Upper lobe of left lung (tissue), 6 donors: ENCODE results near the gene PCDHGA6. TPM values are rescaled to one million over a fixed set of nuclear protein-coding genes. Genes with fewer than 3 reads are reported as not detected.
"Not testable (repeated sequence)": the region's sequence is repeated elsewhere in the genome, so short reads cannot be mapped to it uniquely, and the experiment has no call there.

ENCODE experiments used
- ATAC-seq, 2 donors: fragments of 200-7000 bp; cut with Tn5 transposase; one replicate each; pipeline ENCODE4 v1.9.1; 2022; ENCODE audit warnings: mild to moderate bottlenecking in 2 of 2, moderate library complexity in 2 of 2; ENCODE audit not compliant: low FRiP score in 2 of 2
- DNase-seq, 2 donors: peaks; one replicate each; pipeline ENCODE4 v3.0.0-alpha.2; 2019 to 2020
- H3K27ac ChIP-seq, 4 donors: fragments of 200-600 bp; sonication (generic); one replicate each; pipeline ENCODE4 v1.5.1; 2016 to 2019
- H3K27me3 ChIP-seq, 4 donors: fragments of 200-600 bp; sonication (generic); one replicate each; pipeline ENCODE4 v1.5.1; 2017 to 2019
- H3K36me3 ChIP-seq, 4 donors: fragments of 200-600 bp; sonication (generic); one replicate each; pipeline ENCODE4 v1.5.1; 2016 to 2019
- H3K4me1 ChIP-seq, 4 donors: fragments of 200-600 bp; sonication (generic); one replicate each; pipeline ENCODE4 v1.5.1; 2018 to 2019
- H3K4me3 ChIP-seq, 4 donors: fragments of 200-600 bp; sonication (generic); one replicate each; pipeline ENCODE4 v1.5.1; 2017 to 2019; ENCODE audit warnings: mild to moderate bottlenecking in 2 of 4, moderate library complexity in 1 of 4
- H3K9me3 ChIP-seq, 4 donors: fragments of 200-600 bp; sonication (generic); one replicate each; pipeline ENCODE4 v1.5.1; 2018 to 2019
- CTCF ChIP-seq, 6 experiments: fragments of 450-650 bp in 4 of 6; fragments of 200-600 bp in 2 of 6; sonication (generic) in 2 of 6; IDR thresholded peaks; one replicate each; pipeline ENCODE4 v1.5.1; 2016 to 2019; ENCODE audit warnings: antibody characterized with exemption in 6 of 6
- EP300 ChIP-seq, 4 donors: sonication (generic); formaldehyde crosslinking; IDR thresholded peaks; one replicate each; pipeline ENCODE4 v1.5.1; 2017; ENCODE audit warnings: antibody characterized with exemption in 4 of 4, control low read depth in 2 of 4
- POLR2A ChIP-seq, 4 donors: fragments of 450-650 bp; IDR thresholded peaks; one replicate each; pipeline ENCODE4 v1.5.1; 2016 to 2017; ENCODE audit warnings: antibody characterized with exemption in 4 of 4, mild to moderate bottlenecking in 2 of 4
- POLR2AphosphoS5 ChIP-seq, 2 donors: sonication (generic); formaldehyde crosslinking; IDR thresholded peaks; one replicate each; pipeline ENCODE4 v1.5.1; 2017; ENCODE audit warnings: antibody characterized with exemption in 2 of 2
- WGBS, 2 donors: methylation state at CpG; one replicate each; pipeline ENCODE4 v1.1.5; 2017 to 2018; 5-methylcytosine and 5-hydroxymethylcytosine counted together
- total RNA-seq, 6 donors: library from RNA; depleted of rRNA in 4 of 6; stranded (reverse); fragments of >200 nt in 4 of 6; gene quantifications; one replicate each; pipeline versions ENCODE4 v1.1.0 to v1.2.1, GENCODE V29; 2016 to 2021
- donor health status: DM: no; HTN: no; CAD: no; lungs with moderate emphysema.
- donor health status: DM: no; HTN: yes; CAD: no; lungs with severe emphysema.

Gene PCDHGA6
- total RNA-seq, 6 donors from 2014 or later: 1.7 to 7.3 (median 3.6) TPM

- no peaks in the 10 kb centered on the region for H3K36me3 ChIP-seq
- TF ChIP-seq CTCF (IDR thresholded peaks at IDR 0.05): peak in 2 of 6 experiments; percentile 13 to 18
- no peak for TF ChIP-seq POLR2A (IDR thresholded peaks at IDR 0.05)
- H3K27me3 ChIP-seq: no peaks in the 10 kb centered on the region
- H3K4me3 ChIP-seq: peak within 1 kb of the TSS in 2 of 4 donors; percentile 5 to 26
- no peaks in the 10 kb centered on the region for H3K4me1 ChIP-seq
- WGBS, 2 donors: 8 to 20% methylated on average over 14 to 23 of the region's 27 CpGs
- peaks cover 42 to 68% (median 52%) of the 10 kb centered on the region in 4 donors for H3K9me3 ChIP-seq
- ATAC-seq (peak in 1 of 2 donors; percentile 16), DNase-seq (peak in 1 of 2 donors; percentile 19)
- H3K27ac ChIP-seq: no peak within 1 kb of the TSS
Observed at GRCh38 chr5:141338538-141339306, 35.0 kb upstream of the PCDHGA6 start, which contains the start of gene PCDHGA2. TSS of gene PCDHGA2 (plus strand) at chr5:141338760.

- H3K4me1 ChIP-seq, ATAC-seq, H3K36me3 ChIP-seq, H3K27me3 ChIP-seq, H3K27ac ChIP-seq, H3K4me3 ChIP-seq: not testable (repeated sequence)
- 39 to 80% methylated on average over 7 to 22 of the region's 45 CpGs for WGBS, 2 donors
- peaks cover 34 to 78% (median 60%) of the 10 kb centered on the region in 4 donors for H3K9me3 ChIP-seq
- DNase-seq: peak in 1 of 2 donors; percentile 72
Observed at GRCh38 chr5:141340781-141341354, 32.8 kb upstream of the PCDHGA6 start.

- 10 to 24% methylated on average over 1 of the region's 1 CpG for WGBS, 2 donors
- H3K9me3 ChIP-seq: peaks cover 32 to 84% (median 59%) of the 10 kb centered on the region in 4 donors
- TF ChIP-seq POLR2A (IDR thresholded peaks at IDR 0.05) (no peak), EP300 (IDR thresholded peaks at IDR 0.05) (no peak), POLR2AphosphoS5 (IDR thresholded peaks at IDR 0.05) (no peak), CTCF (IDR thresholded peaks at IDR 0.05) (no peak)
- H3K4me1 ChIP-seq: no peaks in the 10 kb centered on the region
- ATAC-seq (no peak), DNase-seq (no peak)
- H3K4me3 ChIP-seq: no peak overlapping the region
- H3K27ac ChIP-seq: no peak overlapping the region
- H3K36me3 ChIP-seq: no peaks in the 10 kb centered on the region
- H3K27me3 ChIP-seq: no peaks in the 10 kb centered on the region
Observed at GRCh38 chr5:141342773-141343172, 30.9 kb upstream of the PCDHGA6 start.

- peaks cover 27 to 84% (median 52%) of the 10 kb centered on the region in 4 donors for H3K9me3 ChIP-seq
- H3K4me1 ChIP-seq: no peaks in the 10 kb centered on the region
- no peak for DNase-seq
- no peak within 1 kb of the TSS for H3K27ac ChIP-seq
- H3K4me3 ChIP-seq: peak within 1 kb of the TSS in 2 of 4 donors; percentile 5 to 19
- no peaks in the 10 kb centered on the region for H3K36me3 ChIP-seq
- TF ChIP-seq CTCF (IDR thresholded peaks at IDR 0.05) (peak in 1 of 6 experiments; percentile 12), POLR2AphosphoS5 (IDR thresholded peaks at IDR 0.05) (no peak)
- no peaks in the 10 kb centered on the region for H3K27me3 ChIP-seq
- WGBS, 2 donors: 25 to 31% methylated on average over 9 of the region's 9 CpGs
- no peak for ATAC-seq
Observed at GRCh38 chr5:141343242-141343952, 30.3 kb upstream of the PCDHGA6 start, which contains the start of gene PCDHGA3. TSS of gene PCDHGA3 (plus strand) at chr5:141343829. CDS start at chr5:141344034, 205 bp downstream.

- Histone ChIP-seq H3K9me3 (peaks cover 21 to 78% (median 46%) of the 10 kb centered on the region in 4 donors), H3K27ac (no peak overlapping the region), H3K36me3 (no peaks in the 10 kb centered on the region), H3K4me1 (no peaks in the 10 kb centered on the region), H3K4me3 (peak overlapping the region in 2 of 4 donors; percentile 5 to 19), H3K27me3 (no peaks in the 10 kb centered on the region)
- WGBS, 2 donors: 24 to 30% methylated on average over 31 of the region's 31 CpGs
- ATAC-seq (no peak), DNase-seq (peak in 1 of 2 donors; percentile 65)
- no peak for TF ChIP-seq POLR2AphosphoS5 (IDR thresholded peaks at IDR 0.05)
- TF ChIP-seq POLR2A (IDR thresholded peaks at IDR 0.05): no peak
- TF ChIP-seq EP300 (IDR thresholded peaks at IDR 0.05): no peak
- no peak for TF ChIP-seq CTCF (IDR thresholded peaks at IDR 0.05)
Observed at GRCh38 chr5:141343953-141344463, 29.7 kb upstream of the PCDHGA6 start.
